NCI-H1930 (cell line): ENCODE data around the gene EPHB1.
"Not testable (repeated sequence)": the region's sequence is repeated elsewhere in the genome, so short reads cannot be mapped to it uniquely, and the experiment has no call there.

ENCODE experiments used
- DNase-seq, 2 experiments: peaks; one replicate each; lab custom pipeline; 2025; lab: John Stamatoyannopoulos, UW

The EPHB1 gene

DNA sequence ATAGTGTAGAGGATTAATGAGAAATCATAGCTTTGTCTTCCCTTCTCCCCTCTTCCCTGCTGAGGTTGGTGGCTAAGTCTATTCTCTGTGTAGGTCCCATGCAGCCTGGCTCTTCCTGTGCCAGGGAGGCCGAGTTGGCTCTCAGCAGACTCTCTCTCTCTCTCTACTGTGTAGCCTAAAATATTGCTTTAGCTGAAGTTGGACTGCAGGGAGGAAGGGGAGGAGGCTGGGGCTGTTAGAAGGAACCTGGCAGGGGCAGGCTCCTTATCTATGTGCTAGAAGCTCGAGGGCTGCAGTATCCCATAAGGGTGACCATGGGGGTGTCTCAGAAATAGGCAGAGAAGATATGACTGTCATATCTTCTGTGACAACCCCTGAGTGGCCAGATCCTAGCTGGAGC is 160.8 kb downstream of the EPHB1 start:
- no peak for DNase-seq

DNA sequence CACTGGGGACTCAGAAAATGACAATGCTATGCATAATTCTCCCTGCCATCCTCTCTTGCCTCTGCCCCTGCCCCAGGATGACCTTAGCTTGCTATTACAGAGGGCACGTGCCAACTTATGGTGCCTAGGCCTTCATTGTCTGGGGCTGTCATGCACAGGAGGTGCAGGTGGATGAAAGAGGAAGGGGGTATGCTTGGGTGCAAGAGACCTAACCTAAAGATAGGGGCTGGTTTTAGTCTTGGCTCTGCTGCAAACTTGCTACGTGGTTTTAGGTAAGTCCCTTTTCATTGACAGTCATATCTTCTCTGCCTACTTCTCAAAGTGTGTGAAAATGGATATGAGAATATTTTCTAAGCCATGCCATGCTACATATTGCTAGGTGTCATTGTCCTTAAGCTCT is 161.3 kb downstream of the EPHB1 start:
- DNase-seq: no peak

DNA sequence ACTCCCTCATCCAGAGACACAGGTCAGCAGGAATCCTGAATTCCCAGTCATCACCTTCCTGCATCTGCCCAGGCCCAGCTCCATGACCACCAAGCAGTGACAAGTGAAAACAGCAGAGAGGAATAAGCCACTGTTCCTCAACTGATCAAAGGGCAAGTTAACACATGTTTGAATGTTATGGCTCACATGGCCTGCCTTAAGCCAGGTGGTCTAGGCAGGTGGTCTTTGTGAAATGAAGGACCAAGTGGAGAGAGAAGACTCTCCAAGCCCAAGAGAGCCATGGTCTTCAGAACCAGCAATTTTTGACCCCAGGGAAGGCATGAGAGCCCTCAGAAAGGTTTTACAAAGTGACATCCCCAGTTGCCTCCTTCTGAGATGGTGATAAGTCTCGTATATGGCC is 161.8 kb downstream of the EPHB1 start:
- DNase-seq: no peak

DNA sequence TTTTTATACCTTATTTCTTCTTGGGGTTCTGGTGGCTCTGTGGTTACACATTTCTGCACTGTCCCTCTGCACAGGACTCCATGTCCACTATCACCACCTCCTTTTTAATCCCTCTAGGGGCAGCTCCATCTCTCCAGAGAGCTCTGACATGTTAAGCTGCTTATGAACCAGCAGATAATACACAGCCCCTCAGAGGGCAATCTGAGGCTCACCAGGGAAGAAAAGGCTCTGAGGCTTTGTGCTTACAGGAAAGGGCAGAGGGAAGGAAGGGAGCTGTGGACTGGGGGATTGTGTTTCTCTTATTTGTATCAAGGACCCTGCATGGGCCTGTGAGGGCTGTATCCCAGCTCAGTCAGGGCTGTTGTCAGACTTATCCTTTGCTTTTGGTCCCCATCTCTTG is 164.5 kb downstream of the EPHB1 start:
- no peak for DNase-seq

DNA sequence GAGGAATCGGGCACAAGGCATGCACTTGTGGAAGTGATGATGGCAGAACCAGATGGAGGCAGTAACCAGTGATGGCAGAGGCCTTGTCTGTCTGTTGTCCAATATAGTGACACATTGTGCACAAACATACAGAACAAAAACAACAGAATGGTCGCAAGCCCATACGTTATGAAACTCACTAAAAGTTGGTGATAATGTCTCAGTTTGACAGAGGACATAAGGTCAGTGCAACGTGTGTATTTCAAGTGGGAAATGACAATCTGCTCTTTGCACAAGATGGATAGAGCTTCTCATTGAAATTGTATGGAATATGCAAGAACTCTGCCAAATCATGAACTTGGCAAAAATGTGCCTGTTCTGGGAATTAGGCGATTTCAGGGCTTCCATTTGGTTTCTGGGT is 169.2 kb downstream of the EPHB1 start:
- no peak for DNase-seq

DNA sequence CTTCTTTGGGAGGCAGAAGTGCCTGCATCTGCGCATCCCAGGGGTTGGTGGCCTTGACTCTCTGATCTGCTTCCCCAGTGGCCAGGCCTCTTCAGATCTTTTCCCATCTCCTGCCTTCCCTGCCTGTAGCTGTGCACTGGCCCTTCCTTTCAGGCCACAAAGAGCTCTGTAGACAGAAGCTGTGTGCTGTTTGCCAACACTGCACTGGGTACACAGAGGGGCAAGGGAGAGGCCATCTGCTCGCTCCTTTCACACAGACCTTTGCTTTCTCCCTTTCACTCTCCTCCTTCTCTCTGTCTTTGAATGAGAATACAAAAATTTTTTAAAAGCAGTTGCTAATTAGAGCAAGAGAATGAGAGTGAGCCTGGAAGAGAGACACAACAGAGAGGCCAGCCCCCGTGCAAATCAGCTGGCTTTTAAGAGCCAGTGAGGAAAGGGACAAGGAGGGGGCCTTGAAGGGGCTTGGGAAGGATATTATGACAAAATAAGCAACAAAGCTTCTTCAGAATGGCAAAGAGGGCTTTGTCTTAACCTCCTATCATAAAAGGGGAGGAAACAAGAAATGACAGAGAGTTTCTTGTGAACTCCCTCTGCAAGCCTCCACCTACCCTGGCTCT is 170.9 kb downstream of the EPHB1 start:
- no peak for DNase-seq

DNA sequence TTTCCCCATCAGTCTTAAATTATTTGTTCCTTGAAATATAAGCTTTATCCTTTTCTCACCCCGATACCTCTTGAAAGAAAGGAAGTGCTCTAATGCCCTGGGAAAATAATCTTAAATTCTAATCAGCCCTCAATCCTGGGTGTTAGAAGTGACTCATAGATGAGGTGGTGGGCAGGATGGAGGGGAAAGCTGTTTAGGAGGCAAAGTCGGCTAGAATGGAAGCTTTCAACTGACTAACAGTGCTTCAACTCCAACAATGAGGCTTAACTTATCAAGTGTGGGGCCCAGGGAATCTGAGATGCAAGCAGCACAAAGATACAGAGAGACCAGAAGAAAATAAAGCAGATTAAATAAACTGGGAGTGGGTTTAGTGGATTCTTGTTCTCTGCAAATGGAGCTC is 175.8 kb downstream of the EPHB1 start:
- DNase-seq: no peak

- DNase-seq: no peak
These were observed 176.2 kb downstream of the EPHB1 start for GRCh38 chr3:134971306-134971705.

DNA sequence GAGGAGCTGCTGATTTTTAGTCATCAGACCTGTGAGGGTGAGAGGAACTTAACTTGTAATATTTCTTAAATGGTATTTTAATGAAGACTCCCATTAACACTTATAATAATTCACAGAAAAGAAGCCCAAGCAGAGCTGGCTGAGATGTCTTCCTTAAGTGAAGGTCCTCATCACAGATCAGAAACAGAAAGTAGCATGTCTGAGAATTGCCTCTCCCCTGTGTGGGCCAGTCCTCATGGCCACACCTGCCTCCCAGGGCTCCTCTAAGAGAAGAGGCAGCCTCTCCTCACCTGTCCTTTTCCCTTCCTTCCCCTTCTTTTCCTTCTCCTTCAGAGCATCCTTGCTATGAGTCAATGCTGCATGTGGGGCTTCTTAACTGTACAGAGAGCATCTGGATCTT is 176.8 kb downstream of the EPHB1 start:
- not testable (repeated sequence) for DNase-seq

DNA sequence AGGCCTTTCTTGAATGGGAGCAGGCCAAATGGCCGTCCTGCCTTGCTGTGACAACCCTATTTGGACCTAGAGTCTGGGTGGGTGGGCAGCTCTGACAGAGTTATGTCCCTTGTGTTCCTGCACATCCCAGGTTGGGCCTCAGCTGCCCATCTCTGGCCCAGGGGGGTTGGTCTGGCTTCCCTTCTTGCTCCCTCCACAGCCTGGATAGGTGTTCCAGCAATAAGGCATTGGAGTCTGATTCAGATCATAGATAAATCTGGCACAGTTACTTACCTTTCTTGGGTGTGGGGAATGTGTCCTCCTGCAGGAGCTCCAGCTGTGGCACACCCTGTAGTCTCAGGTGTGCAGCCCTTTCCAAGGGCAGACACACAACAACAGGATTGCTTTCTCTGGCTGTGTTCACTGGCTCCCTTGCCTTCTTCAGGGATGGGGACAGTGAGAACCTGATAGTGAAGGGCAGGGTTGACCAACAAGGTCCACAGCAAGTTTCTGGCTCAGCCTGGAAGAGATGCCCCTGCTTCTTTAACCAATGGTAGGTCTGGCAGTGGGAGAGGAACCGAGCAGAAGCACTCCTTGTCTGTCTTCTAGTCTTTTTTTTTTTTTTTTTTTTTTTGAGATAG is 177.9 kb downstream of the EPHB1 start:
- no peak for DNase-seq

GRCh38 chr3:134974624-134975023 is 179.6 kb downstream of the EPHB1 start:
- no peak for DNase-seq

DNA sequence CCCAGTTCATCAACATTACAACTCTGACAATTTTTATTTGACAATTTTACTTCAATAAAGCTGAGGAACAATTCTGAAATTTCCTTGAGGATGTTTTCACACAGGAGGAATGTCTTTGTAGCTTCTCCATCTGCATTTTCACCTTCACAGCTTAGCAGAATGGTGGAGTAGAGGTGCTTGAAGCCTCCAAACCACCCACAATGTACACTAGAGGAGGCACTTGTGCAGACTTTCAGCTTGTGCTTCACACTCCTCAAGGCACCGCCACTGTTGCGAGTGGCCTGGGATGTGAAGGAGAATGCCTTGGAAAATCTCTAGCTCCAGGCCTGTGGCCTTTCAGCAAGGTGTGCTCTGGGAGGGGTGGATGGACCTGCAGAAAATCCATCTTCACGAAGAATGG is 181.9 kb downstream of the EPHB1 start:
- DNase-seq: no peak

- DNase-seq: no peak
These were observed 183.6 kb downstream of the EPHB1 start for GRCh38 chr3:134978658-134979057.

DNA sequence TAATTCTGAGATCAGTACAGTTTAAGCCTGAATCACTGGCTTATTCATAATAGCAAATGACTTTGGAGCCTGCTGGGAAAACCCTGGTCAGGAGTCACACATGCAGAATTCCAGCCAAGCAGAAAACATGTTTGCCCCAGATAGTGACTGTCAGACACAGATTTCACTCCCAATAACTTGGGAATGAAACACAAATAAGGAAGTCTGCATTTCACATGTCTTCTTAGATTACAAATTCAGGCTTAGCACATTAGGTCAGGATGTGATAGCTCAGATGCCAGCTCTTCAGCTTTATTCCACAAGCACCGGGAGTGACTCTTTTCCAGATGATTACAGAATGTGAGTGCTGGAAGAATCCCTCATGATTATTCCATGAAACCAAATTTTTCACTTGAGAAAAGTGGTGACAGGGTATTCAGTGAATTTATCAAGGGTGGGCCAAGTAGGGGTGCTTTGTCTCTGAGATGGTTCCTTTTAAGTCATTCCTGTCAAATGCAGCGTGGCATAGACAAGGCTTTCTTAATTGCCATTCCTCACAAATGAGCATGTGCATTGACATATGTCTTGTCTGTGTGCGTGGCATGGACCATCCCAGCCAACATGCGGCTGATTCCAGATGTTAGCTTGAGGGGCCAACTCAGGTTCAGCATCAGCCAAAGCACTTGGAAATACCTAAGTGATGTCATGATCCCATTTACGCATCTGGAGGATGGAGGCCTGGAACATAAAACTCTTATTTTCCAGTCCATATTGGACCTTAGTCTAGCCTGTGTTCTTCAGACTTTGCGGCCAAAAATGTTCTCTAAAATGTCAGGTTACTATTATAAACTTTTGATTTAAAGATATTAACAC is 191.0 kb downstream of the EPHB1 start:
- no peak for DNase-seq

DNA sequence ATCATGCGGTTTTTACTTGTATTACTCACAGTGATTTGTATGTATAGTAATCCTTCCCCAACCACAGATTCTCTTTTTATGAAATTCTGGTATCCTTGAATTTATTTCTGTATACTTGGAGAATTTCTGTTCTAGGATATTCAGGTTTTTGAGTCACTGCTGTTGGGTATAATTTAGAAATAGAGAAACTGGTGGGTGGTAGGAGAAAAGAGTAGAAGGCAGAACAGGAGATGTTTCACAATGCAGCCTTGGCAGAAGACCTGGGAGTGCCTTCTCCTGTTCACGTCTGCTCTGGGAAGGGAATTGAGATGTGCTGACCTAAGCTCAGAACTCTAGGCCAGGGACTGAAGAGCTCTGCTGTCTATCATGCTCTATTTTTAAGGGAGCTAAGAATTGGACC is 193.6 kb downstream of the EPHB1 start:
- no peak for DNase-seq

GRCh38 chr3:134991003-134991402 is 195.9 kb downstream of the EPHB1 start:
- no peak for DNase-seq

- no peak for DNase-seq
These were observed 196.5 kb downstream of the EPHB1 start for GRCh38 chr3:134991472-134992010.

DNA sequence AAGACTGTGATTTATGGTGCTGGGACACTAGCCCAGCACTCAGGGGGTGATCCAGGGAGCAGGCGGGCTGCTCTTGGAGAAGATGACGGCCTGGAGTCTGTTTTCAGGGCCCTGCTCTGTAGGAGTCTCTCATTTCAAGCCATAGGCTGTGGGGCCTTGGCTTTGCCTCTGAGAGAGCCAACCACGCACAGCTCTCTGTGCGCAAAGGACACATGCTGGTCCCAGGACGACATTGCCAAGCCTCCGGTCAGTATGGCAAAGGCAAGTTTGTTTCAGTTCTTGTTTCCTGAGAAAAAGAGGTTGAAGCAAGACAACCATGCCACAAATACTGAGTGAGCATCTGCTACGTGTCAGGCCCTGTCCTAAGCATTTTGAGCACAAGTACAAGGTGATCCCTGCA is 197.1 kb downstream of the EPHB1 start:
- no peak for DNase-seq

- no peak for DNase-seq
These were observed 197.5 kb downstream of the EPHB1 start for GRCh38 chr3:134992586-134992985.

DNA sequence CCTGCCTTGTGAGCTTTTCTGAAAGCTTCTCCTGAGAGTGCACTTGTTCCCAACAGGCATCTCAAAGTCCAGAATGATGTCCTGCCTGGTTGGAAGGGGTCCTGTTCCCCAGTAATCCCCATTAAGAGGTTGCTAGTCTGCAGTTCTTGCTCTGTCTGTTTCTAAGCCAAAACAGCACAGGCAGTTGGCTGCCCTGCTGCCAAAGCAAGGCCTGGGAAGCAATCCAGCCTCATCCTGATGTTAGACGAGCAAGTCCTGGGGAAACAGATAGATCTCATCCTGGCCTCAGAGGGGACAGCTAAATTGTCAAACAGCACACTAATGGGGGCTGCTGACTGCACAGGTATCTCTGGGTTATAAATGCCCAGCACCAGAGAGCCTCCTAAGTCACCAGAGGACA is 198.0 kb downstream of the EPHB1 start:
- DNase-seq: no peak

DNA sequence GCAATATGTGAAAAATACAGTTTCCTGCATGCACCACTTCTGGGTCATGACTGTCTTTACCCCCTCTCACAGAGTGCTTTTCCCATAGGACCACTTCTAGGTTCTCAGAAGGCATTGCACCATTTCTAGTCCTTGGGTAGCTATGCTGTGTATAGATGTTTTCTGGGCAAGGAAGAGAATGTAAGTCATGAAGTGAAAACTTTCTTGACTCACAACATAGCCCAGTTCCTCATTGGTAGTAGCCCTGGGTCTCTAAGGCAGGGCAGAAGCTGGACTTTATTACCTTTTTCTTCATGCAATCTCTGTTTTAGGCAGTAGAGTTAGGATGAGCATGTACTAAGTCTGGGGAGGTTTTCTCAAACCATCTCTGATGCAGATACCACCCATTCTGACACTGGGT is 203.1 kb downstream of the EPHB1 start:
- no peak for DNase-seq

- no peak for DNase-seq
These were observed 203.8 kb downstream of the EPHB1 start for GRCh38 chr3:134998855-134999254.

GRCh38 chr3:135000465-135000864 is 205.4 kb downstream of the EPHB1 start:
- DNase-seq: no peak
